Measurements from ENCODE around the gene FMN1.
A peak's percentile ranks its signal among the peaks of the same experiment; 100 is the strongest.
"Not testable (repeated sequence)": the region's sequence is repeated elsewhere in the genome, so short reads cannot be mapped to it uniquely, and the experiment has no call there.

Gene FMN1

DNA sequence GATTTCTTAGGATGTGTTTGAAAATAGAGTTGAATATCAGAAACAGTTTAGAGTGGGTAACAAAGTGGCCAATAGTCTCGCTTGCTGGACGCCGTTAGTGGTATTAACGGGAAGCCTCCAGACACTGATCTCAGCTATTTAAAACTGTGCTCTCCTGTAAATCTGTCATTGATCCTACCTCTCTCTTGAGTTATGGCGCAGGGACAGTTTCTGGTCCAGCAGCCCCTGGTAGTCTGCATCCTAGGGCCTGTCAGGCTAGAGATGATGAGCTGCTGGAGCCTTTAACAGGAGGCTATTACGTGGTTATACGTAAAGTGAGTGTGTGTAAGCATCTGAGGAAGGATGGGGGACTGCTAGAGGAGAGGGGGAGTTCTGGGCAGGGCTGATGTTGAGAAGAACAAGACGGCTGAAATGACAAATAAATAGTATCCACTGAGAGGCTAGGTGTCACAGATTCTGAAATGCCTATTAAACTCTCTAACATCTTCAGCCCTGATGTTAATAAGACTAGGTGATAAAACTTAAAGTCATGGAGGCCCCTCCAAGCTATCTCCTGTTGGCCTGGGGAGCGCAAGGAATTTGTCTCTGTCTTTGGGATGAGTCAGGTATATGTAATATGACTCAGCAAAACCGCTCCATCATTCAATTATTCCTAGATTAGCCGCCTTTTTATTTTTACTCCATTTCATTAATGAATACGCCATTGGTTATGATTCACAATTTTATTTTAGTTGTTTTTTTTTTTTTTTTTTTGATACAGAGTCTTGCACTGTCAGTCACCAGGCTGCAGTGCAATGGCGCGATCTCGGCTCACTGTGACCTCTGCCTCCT lies 321.0 kb downstream of the FMN1 start:
- no peak for DNase-seq

DNA sequence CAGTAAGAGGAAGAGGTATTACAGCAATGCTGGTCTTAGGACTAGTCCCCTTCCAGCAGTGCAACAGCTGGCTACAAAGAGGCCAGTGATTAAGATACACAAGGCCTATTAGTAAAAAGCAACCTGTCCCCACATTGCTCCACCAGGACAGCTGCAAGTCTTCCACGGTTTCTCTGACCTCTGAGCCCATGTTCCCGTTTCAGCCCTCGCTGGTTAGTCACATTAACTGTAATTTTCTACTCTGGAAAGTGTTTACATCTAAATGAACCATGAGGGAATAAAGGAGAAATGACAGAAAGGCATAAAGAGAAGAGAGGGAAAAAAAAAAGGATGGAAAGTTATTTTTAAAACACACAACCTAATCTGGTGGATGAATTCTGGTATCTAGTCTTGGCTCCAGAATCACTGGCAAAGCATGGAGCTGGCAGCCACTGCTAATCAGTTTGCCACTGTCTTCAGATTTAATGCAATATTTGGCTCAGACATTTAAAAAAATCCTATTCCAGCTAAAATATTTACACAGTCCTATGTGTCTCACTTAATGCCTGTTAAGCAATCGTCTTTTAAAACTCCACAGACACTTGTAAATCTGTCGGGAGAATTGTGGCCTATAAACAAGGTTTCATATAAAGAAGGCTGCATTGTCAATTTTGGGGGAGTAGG lies 321.8 kb downstream of the FMN1 start:
- DNase-seq, result peak; percentile 25 to 74

DNA sequence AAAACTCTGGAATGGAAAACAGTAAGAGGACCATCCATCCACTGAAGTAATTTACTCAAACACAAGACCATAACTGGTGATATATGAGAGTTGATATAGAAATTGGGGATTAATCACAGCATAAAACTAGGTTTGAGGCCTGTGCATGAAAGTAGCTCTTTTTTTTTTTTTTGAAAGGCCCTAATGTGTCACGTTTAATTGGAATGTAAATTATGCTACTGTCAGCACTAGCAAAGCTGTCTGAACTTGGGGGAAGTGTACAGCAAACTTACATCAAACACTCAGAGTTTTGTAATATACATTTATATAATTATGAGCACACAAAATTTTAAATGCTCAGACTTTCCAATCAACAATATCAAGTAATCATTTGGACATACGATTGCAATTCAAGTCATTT lies 322.6 kb downstream of the FMN1 start:
- no peak for DNase-seq

DNA sequence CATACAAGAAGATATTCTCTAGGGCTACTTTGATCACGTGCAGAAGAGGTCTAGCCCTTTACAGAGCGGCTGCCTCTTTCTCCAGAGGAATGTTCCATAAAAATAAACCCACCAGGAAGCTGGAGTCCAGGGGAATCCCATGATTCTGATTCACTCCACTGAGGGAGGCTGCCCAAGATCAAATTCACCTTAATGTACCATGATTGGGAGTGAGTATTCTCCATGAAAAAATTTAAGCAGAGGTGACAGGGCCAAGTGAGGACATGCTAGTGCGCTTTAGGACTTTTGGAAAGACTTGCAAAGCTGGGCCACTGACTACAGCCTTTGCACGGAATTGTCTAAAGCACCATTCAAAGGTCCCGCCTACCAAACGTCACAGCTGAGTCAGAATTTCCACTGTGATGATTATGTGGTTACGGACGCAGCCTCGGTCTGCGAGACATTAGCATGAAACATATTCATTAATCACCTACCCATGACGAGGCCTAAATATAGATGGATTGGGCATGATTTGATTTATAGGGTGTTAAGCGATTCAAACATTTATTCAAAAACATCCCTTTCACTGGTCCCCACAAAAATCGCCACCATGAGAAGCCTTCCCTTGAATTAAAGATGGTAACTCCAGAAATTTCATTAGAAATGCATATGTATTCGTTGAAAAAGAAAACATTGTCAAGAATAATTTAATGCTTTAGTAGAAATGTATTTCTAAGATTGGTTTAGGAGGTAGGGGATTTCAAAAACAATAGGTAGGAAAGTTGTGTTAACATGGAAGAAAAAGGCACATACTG lies 324.1 kb downstream of the FMN1 start:
- DNase-seq, result no peak

DNA sequence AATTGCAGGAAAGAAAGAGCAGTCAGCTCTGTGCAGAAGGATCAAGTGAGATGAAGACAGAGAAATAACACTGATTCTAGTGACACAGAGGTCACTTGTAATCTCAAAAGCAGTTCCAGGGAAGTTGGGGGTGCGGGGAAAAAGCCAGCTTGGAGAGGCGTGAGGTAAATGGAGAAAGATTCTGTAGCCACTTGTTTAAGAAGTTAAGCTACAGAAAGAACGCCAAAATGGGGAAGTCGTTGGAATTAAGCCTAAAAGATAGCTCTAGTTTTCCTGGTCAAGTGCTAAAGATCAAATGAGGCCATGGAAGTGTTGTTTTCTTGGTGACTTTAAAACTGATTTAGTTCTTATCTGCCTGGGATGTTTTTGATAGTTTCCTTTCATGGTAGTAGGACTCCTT lies 324.7 kb downstream of the FMN1 start:
- peak in 1 of 2 donors; percentile 36 for DNase-seq

DNA sequence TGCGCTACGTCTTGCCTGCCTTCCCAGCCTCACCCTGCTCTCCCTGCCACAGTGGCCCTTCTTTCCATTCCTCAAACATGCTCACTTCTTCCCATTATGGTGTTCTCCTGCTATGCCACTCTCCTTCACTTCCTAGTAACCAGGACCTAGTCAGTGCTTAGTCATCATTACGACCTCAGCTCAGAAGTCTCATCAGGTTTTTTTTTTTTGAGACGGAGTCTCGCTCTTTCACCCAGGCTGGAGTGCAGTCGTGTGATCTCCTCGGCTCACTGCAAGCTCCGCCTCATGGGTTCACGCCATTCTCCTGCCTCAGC lies 327.2 kb downstream of the FMN1 start:
- DNase-seq, result peak; percentile 60 to 78

DNA sequence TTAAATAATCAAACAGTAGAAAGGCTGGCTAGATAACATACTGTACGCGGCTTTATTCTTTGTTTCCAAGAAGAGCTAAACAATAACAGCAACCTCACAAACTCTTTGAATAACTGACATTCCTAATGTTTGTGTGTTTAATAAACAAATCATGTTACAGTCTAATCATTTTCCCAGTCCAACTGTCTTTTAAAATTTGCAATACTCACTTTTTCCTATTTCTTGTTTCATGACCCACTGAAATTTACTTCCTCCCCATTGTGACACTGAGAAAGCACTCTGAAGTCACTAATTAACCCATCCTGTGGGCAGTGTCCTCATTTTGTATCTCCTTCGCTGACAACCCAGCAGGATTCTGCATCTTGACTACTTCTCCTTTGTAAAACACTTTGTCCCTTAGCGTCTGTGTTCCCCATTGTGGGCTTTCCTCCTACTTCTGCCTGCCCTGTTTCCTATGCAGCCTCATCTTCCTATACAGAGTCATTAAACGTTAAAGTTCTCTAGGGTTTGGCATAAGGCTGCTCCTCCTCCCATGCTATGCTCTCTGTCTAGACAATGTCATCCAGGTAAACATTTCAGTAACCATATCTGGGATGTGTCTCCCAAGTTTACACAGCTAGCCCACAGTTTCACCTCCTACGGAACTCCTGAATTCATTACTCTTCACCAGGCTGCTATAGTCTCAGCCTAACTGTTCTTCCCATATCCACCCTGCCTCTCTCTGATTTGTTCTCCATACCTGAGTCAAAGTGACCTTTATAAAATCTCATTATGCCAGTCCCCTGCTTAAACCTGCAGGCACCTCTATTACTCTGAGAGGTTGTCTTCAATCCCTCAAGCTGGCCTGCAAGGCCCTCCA lies 327.8 kb downstream of the FMN1 start:
- DNase-seq, result peak; percentile 88 to 95

DNA sequence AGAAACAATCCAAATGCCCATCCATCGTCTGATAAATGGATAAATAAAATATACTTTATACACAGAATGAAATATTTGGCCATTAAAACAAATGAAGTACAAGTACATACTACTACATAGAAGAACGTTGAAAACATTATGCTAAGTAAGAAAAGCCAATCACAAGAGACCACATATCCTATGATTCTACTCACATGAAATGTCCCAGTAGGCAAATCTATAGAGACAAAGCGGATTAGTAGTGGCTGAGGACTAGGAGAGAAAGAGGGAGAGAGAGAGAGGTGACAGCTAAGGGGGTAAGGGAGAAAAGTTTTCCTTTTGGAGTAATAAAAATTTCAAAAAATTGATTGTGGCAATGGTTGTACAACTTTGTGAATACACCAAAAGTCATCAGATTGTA lies 329.7 kb downstream of the FMN1 start:
- DNase-seq, result no peak

DNA sequence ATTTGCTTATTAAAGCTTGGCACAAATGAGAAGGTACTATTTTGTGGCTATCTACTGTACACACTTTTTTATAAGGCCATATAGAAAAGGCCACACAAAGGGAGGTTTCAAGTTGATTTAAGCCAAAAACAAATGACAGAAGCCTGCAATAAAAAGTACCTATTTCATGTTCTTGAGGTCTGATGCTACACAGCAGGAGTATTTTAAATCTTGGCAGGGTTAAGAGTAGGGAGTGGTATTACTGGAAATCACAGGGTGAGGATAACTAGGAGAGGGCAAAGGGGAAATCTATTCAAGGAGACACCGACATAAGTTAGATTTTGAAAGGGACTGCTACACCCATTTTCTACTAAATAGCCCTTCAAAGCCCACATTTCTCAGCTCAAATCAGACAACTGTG lies 330.5 kb downstream of the FMN1 start:
- DNase-seq, result no peak

DNA sequence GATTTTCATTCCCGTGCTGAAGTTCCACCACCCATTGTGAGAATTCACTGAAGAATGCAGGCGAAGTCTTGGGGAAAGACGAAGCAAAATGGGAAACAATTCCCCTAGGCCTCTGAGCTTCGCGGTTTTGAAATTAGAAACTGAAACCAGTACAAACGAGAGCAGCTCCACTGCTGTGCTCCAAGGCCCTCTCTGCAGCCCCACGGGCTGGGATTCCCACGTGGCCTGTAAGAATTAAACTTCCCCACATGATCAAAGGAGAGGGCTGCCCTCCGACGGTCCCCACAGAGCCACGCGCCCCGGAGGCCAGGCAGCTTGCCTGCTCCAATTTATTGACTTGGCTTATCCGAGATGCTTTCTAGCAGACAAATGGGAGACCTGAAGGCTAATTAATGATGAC lies 332.8 kb downstream of the FMN1 start:
- peak; percentile 60 to 63 for DNase-seq

DNA sequence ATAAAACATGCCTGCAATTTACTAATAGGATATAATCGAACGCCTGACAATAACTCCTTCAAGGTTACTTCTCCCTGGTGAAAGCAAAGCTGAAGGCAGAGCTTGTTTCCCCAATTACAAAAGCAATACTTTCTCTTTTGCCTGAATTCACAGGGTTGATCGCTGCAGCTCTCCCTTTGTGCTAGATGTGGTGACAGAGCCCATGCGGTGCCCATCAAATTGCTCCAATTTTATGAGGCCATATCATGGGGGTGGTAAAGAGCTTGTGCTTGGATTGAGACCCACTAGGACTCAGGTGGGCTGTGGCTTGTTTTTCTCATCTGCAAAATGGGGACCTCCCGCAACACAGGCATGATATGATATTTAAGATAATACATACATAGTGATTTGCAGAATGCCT lies 333.3 kb downstream of the FMN1 start:
- no peak for DNase-seq

DNA sequence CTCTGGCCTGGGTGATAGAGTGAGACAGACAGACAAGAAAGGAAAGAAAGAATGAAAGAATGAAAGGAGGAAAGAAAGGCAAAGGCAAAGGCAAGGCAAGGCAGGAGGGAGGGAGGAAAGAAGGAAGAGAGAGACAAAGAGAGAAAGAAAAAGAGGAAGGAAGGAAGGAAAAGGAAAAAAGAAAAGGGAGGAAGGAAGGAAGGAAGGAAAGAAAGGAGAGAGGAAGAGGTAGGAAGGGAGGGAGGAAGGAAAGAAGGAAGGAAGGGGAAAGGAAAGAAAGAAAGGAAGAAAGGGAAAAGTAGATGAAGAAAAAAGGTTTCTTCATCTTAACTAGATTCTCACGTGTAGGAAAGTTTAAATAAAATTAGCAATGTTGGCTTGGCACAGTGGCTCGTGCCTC lies 334.5 kb downstream of the FMN1 start:
- no peak for DNase-seq

DNA sequence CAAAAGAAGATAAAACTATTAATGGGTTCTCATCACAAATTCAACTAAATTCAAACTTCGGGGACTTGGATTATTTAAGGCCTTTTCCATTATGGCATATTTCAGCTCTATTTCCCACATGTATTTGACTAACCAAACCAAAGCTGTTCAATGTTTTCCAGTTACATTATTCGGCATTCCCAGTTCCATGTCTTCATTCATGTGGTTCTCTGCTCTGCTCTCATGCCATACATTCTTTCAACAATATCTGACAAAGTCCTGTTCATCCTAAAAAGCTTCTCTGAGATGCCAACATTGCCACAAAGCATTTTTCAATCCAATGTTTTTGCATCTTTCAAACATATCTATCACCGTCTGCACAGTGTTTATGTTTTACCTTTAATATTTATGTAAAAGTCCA lies 335.3 kb downstream of the FMN1 start:
- no peak for DNase-seq

DNA sequence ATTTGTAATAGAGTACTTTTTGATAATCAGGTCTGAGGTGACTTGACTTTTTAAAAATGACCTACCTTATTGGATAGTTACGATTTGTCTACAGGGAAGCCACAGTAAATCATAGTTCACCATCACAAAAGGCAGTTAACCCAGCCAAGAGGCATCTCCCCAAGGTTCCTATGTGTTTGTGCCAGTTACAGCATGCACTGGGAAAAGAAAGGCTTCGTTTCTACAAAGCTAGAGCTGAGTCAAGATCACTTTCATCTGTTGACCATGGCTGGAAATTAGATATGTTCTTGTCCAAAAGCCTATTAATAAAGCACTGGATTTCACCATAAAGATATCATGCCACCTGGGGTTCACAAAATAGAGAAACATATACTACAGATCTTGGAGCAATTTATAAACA lies 336.8 kb downstream of the FMN1 start:
- no peak for DNase-seq

DNA sequence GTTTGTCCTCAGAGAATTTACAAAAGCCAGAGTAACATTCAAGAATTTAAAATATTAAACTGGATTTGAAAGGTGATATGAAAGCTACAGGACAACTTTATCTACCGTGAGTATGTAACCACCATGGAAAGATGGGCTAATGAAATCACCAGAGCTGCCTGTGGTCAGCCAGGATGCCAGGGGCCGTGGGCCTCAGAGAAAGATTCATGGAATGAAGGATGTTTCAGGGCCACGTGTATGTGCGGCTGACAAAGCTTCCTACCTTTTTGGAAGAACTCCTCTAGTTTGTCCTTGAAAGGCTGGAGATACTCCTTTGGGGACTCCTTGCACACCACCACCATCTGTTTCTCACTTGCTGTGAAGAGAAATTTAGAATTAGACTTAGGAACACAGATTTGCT lies 337.8 kb downstream of the FMN1 start:
- DNase-seq, result no peak

DNA sequence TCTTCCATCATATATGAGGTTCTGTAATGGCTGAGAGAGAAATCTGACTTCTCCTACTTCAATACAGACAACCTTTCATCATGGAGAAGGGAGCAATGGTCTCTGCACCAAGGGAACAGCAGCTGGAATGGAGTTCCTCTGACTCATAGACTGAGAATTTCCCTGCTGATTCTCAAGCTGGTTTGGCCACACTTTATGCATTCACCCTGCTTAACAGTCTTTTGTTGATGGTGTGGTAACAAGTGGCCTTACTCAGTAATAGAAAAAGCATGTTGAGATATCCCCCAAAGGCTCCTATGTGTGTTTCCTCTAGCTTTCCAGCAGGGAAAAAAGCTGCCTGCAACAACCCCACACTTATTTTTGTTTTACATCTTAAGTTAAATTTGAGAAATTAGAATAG lies 338.6 kb downstream of the FMN1 start:
- DNase-seq, result no peak

DNA sequence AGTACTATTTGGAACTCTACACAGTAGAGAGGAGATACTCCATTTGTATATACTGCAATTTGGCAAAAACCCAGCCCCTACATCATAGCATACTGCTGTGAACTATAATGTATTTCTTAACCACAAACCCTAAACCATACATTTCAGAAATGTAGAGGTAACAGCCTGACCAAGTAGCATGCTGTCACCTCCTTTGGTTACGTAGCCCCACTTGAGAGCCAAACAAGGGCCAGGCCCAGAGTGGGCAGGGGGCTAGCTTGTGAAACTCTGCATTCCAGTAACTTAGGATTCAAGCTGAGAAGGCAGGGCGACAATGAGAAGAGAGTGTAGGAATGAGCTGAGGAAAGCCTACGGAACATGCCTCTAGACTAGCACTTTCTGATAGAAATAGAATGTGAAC lies 340.9 kb downstream of the FMN1 start:
- no peak for DNase-seq

DNA sequence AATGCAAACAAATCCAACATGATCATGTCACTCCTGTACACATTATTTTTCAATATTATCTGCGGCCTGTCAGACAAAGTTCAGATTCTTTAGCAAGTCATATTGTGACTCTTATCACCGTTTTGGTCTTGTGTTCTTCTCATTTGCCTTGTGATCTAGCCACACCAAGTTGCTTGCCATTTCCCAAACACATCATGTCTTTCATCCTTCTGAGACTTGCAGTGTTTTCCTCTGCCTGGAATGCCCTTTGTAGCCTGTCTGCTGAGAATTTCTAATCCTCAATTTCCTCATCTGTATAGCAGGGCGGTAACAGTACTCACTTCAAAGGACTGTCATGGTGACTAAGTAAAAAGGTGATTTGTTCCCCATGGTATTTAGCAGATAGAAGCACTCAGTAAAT lies 341.7 kb downstream of the FMN1 start:
- DNase-seq, result no peak

DNA sequence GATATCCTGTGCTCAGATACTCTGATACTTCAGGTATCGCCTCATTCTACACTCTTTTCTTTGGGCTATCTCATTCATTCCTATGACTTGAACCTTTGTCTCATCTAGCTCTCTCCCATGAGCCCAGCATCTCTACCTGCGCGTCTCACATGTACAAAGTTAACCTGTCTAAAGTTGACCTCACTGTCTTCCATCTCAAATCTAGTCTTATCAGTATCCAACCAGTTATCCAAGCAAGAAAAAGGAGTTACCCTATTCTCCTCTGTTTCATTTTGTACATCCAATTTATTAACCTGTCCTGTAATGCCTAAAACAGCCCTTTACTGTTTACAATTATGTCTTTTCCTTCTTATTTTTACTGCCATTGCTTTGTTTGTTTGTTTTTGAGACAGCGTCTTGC lies 342.5 kb downstream of the FMN1 start:
- DNase-seq, result no peak

DNA sequence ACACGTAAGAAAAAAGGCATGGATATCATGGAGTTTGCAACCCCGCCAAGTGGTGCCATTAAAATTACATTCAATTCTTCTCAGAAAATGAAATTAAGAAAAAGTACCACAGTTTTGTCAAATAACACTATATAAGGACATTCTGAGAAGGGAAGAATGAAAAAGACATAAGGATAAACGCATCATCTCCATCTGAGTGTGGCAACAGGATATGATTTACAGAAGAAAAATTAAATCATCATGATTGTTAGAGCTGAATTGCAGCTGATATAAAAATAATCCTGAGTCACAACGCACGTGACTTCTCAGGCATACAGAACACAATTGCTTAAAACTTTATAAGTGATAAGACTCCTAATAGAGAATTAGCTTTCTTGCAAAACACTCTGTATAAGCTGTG lies 342.9 kb downstream of the FMN1 start:
- DNase-seq, result no peak

DNA sequence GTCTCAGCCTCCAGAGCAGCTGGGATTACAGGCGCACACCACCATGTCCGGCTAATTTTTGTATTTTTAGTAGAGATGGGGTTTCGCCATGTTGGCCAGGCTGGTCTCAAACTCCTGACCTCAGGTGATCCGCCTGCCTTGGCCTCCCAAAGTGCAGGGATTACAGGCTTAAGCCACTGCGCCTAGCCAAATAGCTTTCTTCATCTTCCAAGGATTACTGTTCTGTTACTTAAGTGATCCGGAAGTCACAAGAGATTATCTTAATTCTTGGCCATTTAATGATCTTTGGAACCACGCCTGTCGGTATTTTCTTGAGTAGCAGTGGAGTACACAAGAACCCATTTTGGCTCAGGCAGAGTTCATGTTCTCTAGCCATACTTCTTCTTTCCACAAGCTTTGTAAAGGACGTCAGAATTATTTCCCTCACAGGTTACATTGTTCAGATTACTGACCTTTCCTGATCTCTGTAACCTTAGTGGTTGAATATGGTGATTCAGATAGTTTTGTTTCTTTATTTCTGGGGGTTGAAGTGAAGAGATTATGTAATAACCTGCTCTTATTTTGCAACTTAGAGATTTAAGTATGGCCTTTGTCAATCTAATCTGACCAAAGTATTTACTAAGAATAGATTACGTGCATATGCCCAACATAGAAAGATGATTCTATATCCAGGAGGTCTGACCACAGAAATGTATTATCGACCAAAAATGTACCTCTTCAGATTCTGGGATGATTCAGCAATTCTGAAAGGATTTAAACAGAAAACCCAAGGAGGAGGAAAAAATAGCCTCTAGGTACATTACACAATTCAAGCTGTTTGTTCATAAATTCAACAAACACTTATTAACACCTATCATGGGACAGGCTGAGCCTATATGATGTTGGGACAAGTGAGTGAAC lies 344.5 kb downstream of the FMN1 start:
- peak; percentile 42 to 50 for DNase-seq

DNA sequence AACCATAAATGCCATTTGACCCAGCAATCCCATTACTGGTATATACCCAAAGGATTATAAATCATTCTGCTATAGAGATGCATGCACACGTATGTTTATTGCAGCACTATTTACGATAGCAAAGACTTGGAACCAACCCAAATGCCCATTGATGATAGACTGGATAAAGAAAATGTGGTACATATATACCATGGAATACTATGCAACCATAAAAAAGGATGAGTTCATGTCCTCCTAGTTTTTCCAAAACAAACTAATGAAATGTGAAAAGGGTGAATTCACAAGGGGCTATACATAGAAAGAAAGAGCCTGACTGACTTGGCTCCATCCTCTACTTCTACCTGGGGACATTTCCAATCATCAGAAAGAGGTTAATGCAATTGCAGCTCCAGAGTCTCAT lies 347.8 kb downstream of the FMN1 start:
- not testable (repeated sequence) for DNase-seq
